A172 (cell line): ENCODE results near the gene VILL. TPM values are rescaled to one million over a fixed set of nuclear protein-coding genes. Genes with fewer than 3 reads are reported as not detected.
"Not testable (repeated sequence)": the region's sequence is repeated elsewhere in the genome, so short reads cannot be mapped to it uniquely, and the experiment has no call there.

Experiments used
- DNase-seq: peaks from one replicate; pipeline ENCODE4 v3.0.0-alpha.2; 2015; ENCODE audit warnings: low spot score
- total RNA-seq: library from RNA; depleted of rRNA; stranded (reverse); fragments of >200 nt; shearing (Covaris generic); gene quantifications from 2 replicates; pipeline ENCODE4 v1.2.3, GENCODE V29; 2014

VILL gene
- total RNA-seq, 1 experiment from 2014 or later, result 0.07 TPM

GRCh38 chr3:37986479-37987314, 3.9 kb upstream of the VILL start:
- DNase-seq, result no peak

GRCh38 chr3:37987315-37987697, 3.3 kb upstream of the VILL start:
- DNase-seq, result no peak

- no peak for DNase-seq
Observed at GRCh38 chr3:37987751-37988179, 2.8 kb upstream of the VILL start.

GRCh38 chr3:37988376-37988775, 2.2 kb upstream of the VILL start:
- DNase-seq, result not testable (repeated sequence)

GRCh38 chr3:37988931-37989525, 1.6 kb upstream of the VILL start:
- DNase-seq, result no peak

- no peak for DNase-seq
Observed at GRCh38 chr3:37989821-37990480, 635 bp upstream of the VILL start.

- DNase-seq, result no peak
Observed at GRCh38 chr3:37991109-37991508, 523 bp downstream of the VILL start.

GRCh38 chr3:37991823-37992222, 1.2 kb downstream of the VILL start:
- DNase-seq, result no peak

GRCh38 chr3:37992271-37993066, 1.9 kb downstream of the VILL start:
- DNase-seq, result no peak

GRCh38 chr3:37993067-37993455, 2.5 kb downstream of the VILL start:
- no peak for DNase-seq

GRCh38 chr3:37993460-37993819, 2.9 kb downstream of the VILL start:
- no peak for DNase-seq

GRCh38 chr3:37993820-37994638, 3.4 kb downstream of the VILL start:
- DNase-seq, result no peak

- DNase-seq, result no peak
Observed at GRCh38 chr3:37994639-37994972, 4.0 kb downstream of the VILL start.

- DNase-seq, result no peak
Observed at GRCh38 chr3:37995652-37996641, 5.4 kb downstream of the VILL start.

GRCh38 chr3:37996785-37997301, 6.3 kb downstream of the VILL start:
- peak; percentile 76 for DNase-seq

GRCh38 chr3:37997342-37997741, 6.8 kb downstream of the VILL start:
- DNase-seq, result no peak

- no peak for DNase-seq
Observed at GRCh38 chr3:37997791-37998370, 7.3 kb downstream of the VILL start.

GRCh38 chr3:37999836-38000235, 9.2 kb downstream of the VILL start:
- DNase-seq, result no peak

GRCh38 chr3:38000242-38000916, 9.8 kb downstream of the VILL start:
- no peak for DNase-seq
